ENCODE data around the gene MARS1.

- TF ChIP-seq, protein P1, sequence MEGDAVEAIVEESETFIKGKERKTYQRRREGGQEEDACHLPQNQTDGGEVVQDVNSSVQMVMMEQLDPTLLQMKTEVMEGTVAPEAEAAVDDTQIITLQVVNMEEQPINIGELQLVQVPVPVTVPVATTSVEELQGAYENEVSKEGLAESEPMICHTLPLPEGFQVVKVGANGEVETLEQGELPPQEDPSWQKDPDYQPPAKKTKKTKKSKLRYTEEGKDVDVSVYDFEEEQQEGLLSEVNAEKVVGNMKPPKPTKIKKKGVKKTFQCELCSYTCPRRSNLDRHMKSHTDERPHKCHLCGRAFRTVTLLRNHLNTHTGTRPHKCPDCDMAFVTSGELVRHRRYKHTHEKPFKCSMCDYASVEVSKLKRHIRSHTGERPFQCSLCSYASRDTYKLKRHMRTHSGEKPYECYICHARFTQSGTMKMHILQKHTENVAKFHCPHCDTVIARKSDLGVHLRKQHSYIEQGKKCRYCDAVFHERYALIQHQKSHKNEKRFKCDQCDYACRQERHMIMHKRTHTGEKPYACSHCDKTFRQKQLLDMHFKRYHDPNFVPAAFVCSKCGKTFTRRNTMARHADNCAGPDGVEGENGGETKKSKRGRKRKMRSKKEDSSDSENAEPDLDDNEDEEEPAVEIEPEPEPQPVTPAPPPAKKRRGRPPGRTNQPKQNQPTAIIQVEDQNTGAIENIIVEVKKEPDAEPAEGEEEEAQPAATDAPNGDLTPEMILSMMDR (IDR thresholded peaks at IDR 0.05; ENCODE audit: low read depth, low read length): no peak
- no peak for TF ChIP-seq EZH2phosphoT487 (IDR thresholded peaks at IDR 0.05; ENCODE audit: low read depth)
Measured at GRCh38 chr12:57464569-57464968, 23.3 kb upstream of the MARS1 start.

All from OCI-LY3 (cell line).